Endothelial cell of umbilical vein (primary cell): ENCODE results near the gene NOP9. TPM values are rescaled to one million over a fixed set of nuclear protein-coding genes. Genes with fewer than 3 reads are reported as not detected.
A peak's percentile ranks its signal among the peaks of the same experiment; 100 is the strongest.

Experiments
- BruUV-seq: library from RNA; stranded (reverse); fragments of 400-500 nt; replicated peaks from 2 replicates; lab custom pipeline; 2021; lab: Mats Ljungman, UMichigan
- CTCF ChIA-PET: fragments of 300-600, 350-600 bp; sonication (Branson Sonifier 250); formaldehyde crosslinking; loops from one replicate; lab custom pipeline; 2021; ENCODE audit warnings: antibody characterized with exemption, inconsistent platforms; lab: Charles Lee
- POLR2A ChIA-PET: fragments of 300-600, 350-600 bp; sonication (Branson Sonifier 250); formaldehyde crosslinking; loops from one replicate; lab custom pipeline; 2021; ENCODE audit warnings: antibody characterized with exemption, inconsistent platforms; lab: Charles Lee
- DNase-seq: peaks from one replicate; pipeline ENCODE4 v3.0.0-alpha.2; 2011; ENCODE audit warnings: low read depth, low spot score
- FAIRE-seq: peaks from 2 replicates; lab custom pipeline; 2011; peaks lifted over from hg19 to GRCh38; lab: Jason Lieb, UNC
- H2AFZ ChIP-seq: 2 replicates; pipeline ENCODE4 v1.6.0; 2012; ENCODE audit warnings: low read depth, low read length, control low read depth, inconsistent platforms
- H3K27ac ChIP-seq: 2 replicates; pipeline ENCODE4 v1.5.1; 2011; ENCODE audit warnings: low read depth, mild to moderate bottlenecking, control low read depth, low read length, moderate library complexity; ENCODE audit not compliant: insufficient read depth
- H3K27me3 ChIP-seq, 2 experiments: 2 replicates each; pipeline versions ENCODE4 v1.6.0 to v1.6.1; 2011; ENCODE audit warnings: low read length in 2 of 2, mixed read lengths in 1 of 2; ENCODE audit not compliant: control insufficient read depth in 2 of 2, insufficient read depth in 2 of 2
- H3K36me3 ChIP-seq, 2 experiments: 2 replicates in 1 of 2; 3 replicates in 1 of 2; pipeline ENCODE4 v1.5.1; 2011; ENCODE audit warnings: low read length in 2 of 2, mild to moderate bottlenecking in 1 of 2, moderate library complexity in 1 of 2; ENCODE audit not compliant: control insufficient read depth in 2 of 2, insufficient read depth in 2 of 2; ENCODE audit errors: extremely low read depth in 1 of 2
- H3K4me1 ChIP-seq: 3 replicates; pipeline ENCODE4 v1.5.1; 2011; ENCODE audit warnings: mild to moderate bottlenecking, low read length; ENCODE audit not compliant: control insufficient read depth, insufficient read depth; ENCODE audit errors: extremely low read depth
- H3K4me2 ChIP-seq: 2 replicates; pipeline ENCODE4 v1.6.1; 2011; ENCODE audit warnings: low read length, control low read depth, mixed read lengths; ENCODE audit not compliant: insufficient read depth
- H3K4me3 ChIP-seq, 3 experiments: fragments of 200-600 bp in 1 of 3; sonication (generic), shearing (Covaris generic) in 1 of 3; replicated peaks in 1 of 3; 2 replicates each; pipeline ENCODE4 v1.5.1; 2011 to 2016; ENCODE audit warnings: control low read depth in 3 of 3, low read length in 3 of 3, mild to moderate bottlenecking in 2 of 3, inconsistent platforms in 1 of 3, low read depth in 1 of 3, moderate library complexity in 1 of 3; ENCODE audit not compliant: insufficient read depth in 1 of 3
- H3K79me2 ChIP-seq: 2 replicates; pipeline ENCODE4 v1.6.0; 2012; ENCODE audit warnings: low read length, inconsistent platforms; ENCODE audit not compliant: control insufficient read depth, insufficient read depth
- H3K9ac ChIP-seq: replicated peaks from 2 replicates; pipeline ENCODE3; 2011; ENCODE audit warnings: low read length, control low read depth; ENCODE audit not compliant: insufficient read depth; ENCODE audit errors: extremely low read depth
- H3K9me1 ChIP-seq: replicated peaks from 3 replicates; pipeline ENCODE4 v1.6.0; 2011; ENCODE audit warnings: mild to moderate bottlenecking, low read length; ENCODE audit not compliant: control insufficient read depth, insufficient read depth; ENCODE audit errors: extremely low read depth
- H3K9me3 ChIP-seq: replicated peaks from 2 replicates; pipeline ENCODE4 v1.5.1; 2012; ENCODE audit warnings: low read length, inconsistent platforms; ENCODE audit not compliant: control insufficient read depth, insufficient read depth
- H4K20me1 ChIP-seq: replicated peaks from 2 replicates; pipeline ENCODE3; 2011; ENCODE audit warnings: mild to moderate bottlenecking, low read length; ENCODE audit not compliant: control insufficient read depth, insufficient read depth; ENCODE audit errors: extremely low read depth
- EZH2 ChIP-seq: IDR thresholded peaks from 2 replicates; pipeline ENCODE4 v1.6.1; 2012; ENCODE audit warnings: borderline replicate concordance, low read depth, mild to moderate bottlenecking, moderate library complexity, low read length, inconsistent platforms; ENCODE audit not compliant: severe bottlenecking
- FOS ChIP-seq: IDR thresholded peaks from 2 replicates; pipeline ENCODE4 v1.6.1; 2011; ENCODE audit warnings: mild to moderate bottlenecking, low read length, moderate library complexity, borderline replicate concordance; ENCODE audit not compliant: insufficient read depth
- GATA2 ChIP-seq: IDR thresholded peaks from 2 replicates; pipeline ENCODE4 v1.7.0; 2011; ENCODE audit warnings: low read depth, mild to moderate bottlenecking, moderate library complexity, mixed read lengths, low read length; ENCODE audit not compliant: insufficient read length, insufficient read depth
- JUN ChIP-seq: IDR thresholded peaks from 2 replicates; pipeline ENCODE4 v1.6.1; 2011; ENCODE audit warnings: borderline replicate concordance, low read depth; ENCODE audit not compliant: insufficient read length, insufficient read depth
- MYC ChIP-seq: IDR thresholded peaks from one replicate; pipeline ENCODE4 v1.6.1; 2011; ENCODE audit warnings: mild to moderate bottlenecking, low read depth, low read length
- POLR2A ChIP-seq: IDR thresholded peaks from 2 replicates; pipeline ENCODE4 v1.6.1; 2012; ENCODE audit warnings: low read depth, mild to moderate bottlenecking, control low read depth, low read length
- POLR2AphosphoS5 ChIP-seq: IDR thresholded peaks from 2 replicates; pipeline ENCODE4 v1.6.1; 2012; ENCODE audit warnings: low read depth, mild to moderate bottlenecking, control low read depth, low read length, moderate library complexity; ENCODE audit not compliant: insufficient read depth
- dilution Hi-C: fragments of 300-500 bp; cut with MboI; formaldehyde crosslinking; loops from one replicate; pipeline ENCODE4 v1.15.0; 2019; ENCODE audit warnings: low sequenced_read_pairs; ENCODE audit not compliant: extremely low pct_ligation_motif_present
- intact Hi-C: fragments of 100-400 bp; cut with micrococcal nuclease; formaldehyde crosslinking; loops from one replicate; pipeline ENCODE4 v1.10.0; 2022
- polyA plus RNA-seq, 4 experiments: library from polyadenylated mRNA; depleted of rRNA in 3 of 4; stranded (reverse) in 3 of 4; unstranded in 1 of 4; fragments of >200 nt; gene quantifications; 2 replicates each; pipeline versions ENCODE4 v1.2.1 to v1.2.3, GENCODE V29; 2011 to 2012; ENCODE audit warnings: missing spikeins in 1 of 4
- total RNA-seq: library from RNA; stranded (reverse); gene quantifications from 2 replicates; pipeline ENCODE4 v1.2.3, GENCODE V29; 2021
- TF ChIP-seq, protein P1 (sequence below): IDR thresholded peaks from 2 replicates; pipeline ENCODE4 v1.6.1; 2011; ENCODE audit not compliant: insufficient read depth, insufficient read length
- TF ChIP-seq, protein P2 (sequence below), 2 donors: IDR thresholded peaks; 1 replicate in 1 of 2; 2 replicates in 1 of 2; pipeline ENCODE4 v1.5.1; 2011; ENCODE audit warnings: low read length in 2 of 2, mild to moderate bottlenecking in 2 of 2, moderate library complexity in 2 of 2, control low read depth in 1 of 2, inconsistent platforms in 1 of 2, low read depth in 1 of 2; ENCODE audit not compliant: insufficient read depth in 1 of 2; ENCODE audit errors: extremely low read depth in 1 of 2

NOP9 gene
- total and polyA plus RNA-seq, 2 donors (not counting 3 experiments of a cell fraction or from before 2014, with no cell fraction given): 16.2 to 31.0 TPM

DNA sequence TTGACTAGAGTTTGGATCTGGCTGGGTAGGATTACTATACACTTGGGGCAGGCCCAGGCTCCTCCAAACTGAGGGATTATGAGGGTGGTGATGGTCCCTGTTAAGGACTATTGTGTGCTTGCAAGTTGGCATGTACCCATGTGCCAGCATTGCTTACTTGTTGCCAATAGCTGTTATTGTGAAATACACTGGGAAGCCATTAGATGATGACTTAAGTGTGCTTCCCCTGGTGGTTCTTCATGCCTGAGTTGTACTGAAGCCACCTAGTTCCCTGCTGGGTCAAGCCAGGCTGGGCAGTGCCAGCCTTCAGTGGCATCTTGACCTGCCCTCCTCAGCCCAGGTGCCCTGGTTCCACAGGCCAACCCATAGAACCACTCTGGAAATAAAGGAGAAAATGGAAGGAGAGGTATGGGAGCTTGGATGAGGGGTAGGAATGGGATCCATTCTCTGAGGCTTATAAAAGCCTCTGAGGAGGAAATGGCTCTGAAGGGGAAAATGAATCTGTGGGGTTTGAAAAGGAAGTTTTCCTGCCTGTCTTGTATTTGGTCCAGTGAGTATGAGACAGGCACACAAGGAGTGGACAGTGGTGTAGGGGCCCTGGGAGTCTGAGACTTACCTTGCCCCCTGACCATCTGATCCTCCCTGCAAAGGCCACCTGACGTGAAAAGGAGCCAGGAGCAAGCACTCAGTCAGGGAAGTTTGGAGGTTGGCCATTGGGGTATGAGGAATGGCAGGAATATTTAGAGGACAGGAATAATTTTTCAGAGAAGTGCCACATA lies 12.4 kb downstream of the NOP9 start:
- TF ChIP-seq POLR2AphosphoS5 (no peak), EZH2 (no peak), GATA2 (no peak), MYC (no peak), POLR2A (no peak), JUN (no peak), FOS (no peak)
- TF ChIP-seq, protein P1, sequence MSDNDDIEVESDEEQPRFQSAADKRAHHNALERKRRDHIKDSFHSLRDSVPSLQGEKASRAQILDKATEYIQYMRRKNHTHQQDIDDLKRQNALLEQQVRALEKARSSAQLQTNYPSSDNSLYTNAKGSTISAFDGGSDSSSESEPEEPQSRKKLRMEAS: no peak
- TF ChIP-seq, protein P2, sequence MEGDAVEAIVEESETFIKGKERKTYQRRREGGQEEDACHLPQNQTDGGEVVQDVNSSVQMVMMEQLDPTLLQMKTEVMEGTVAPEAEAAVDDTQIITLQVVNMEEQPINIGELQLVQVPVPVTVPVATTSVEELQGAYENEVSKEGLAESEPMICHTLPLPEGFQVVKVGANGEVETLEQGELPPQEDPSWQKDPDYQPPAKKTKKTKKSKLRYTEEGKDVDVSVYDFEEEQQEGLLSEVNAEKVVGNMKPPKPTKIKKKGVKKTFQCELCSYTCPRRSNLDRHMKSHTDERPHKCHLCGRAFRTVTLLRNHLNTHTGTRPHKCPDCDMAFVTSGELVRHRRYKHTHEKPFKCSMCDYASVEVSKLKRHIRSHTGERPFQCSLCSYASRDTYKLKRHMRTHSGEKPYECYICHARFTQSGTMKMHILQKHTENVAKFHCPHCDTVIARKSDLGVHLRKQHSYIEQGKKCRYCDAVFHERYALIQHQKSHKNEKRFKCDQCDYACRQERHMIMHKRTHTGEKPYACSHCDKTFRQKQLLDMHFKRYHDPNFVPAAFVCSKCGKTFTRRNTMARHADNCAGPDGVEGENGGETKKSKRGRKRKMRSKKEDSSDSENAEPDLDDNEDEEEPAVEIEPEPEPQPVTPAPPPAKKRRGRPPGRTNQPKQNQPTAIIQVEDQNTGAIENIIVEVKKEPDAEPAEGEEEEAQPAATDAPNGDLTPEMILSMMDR (IDR thresholded peaks at IDR 0.05; ENCODE audit: extremely low read depth in 1 of 2, insufficient read depth in 1 of 2, low read depth in 1 of 2, low read length in 2 of 2): no peak
- no peaks in the 10 kb centered on the region for H3K79me2 ChIP-seq
- H3K36me3 ChIP-seq: peaks cover 0 to 2% of the 10 kb centered on the region in 2 experiments
- no peaks in the 10 kb centered on the region for H3K9me3 ChIP-seq
- H3K27me3 ChIP-seq: no peaks in the 10 kb centered on the region
- ChIA-PET POLR2A (no interaction called here), CTCF (interaction anchor here (2.3 to 7.4 kb wide), 5 partner anchors 13 to 125 kb away, joined by 16 to 122 read pairs (median 38); partner anchors contain the start of genes DHRS1, NOP9 and TINF2)
- H3K9ac ChIP-seq: peak overlapping the region; percentile 27
- BruUV-seq: no TSS peak
- no peaks in the 10 kb centered on the region for H3K9me1 ChIP-seq
- H3K4me2 ChIP-seq: peak overlapping the region; percentile 21
- H3K27ac ChIP-seq: peak overlapping the region; percentile 91
- H3K4me1 ChIP-seq: peaks cover 71% of the 10 kb centered on the region
- H3K4me3 ChIP-seq: no peak overlapping the region
- intact Hi-C loops (no loop called here), dilution Hi-C loops (no loop called here)
- H2AFZ ChIP-seq: no peak overlapping the region
- peak; percentile 50 for FAIRE-seq
- DNase-seq: no peak
- H4K20me1 ChIP-seq: no peaks in the 10 kb centered on the region
